SW480 (cell line): ENCODE data around the gene CMPK1.
A peak's percentile ranks its signal among the peaks of the same experiment; 100 is the strongest.
"Not testable (repeated sequence)": the region's sequence is repeated elsewhere in the genome, so short reads cannot be mapped to it uniquely, and the experiment has no call there.

Experiments
- DNase-seq: peaks from one replicate; pipeline ENCODE4 v3.0.0-alpha.2; 2016; ENCODE audit warnings: low spot score

CMPK1 gene

GRCh38 chr1:47338249-47339077 is 4.9 kb downstream of the CMPK1 start:
- no peak for DNase-seq

GRCh38 chr1:47340227-47340626 is 6.6 kb downstream of the CMPK1 start:
- DNase-seq = no peak

GRCh38 chr1:47346979-47347378 is 13.4 kb downstream of the CMPK1 start:
- DNase-seq = not testable (repeated sequence)

- DNase-seq = no peak
These were observed 14.1 kb downstream of the CMPK1 start for GRCh38 chr1:47347735-47348134.

GRCh38 chr1:47348246-47348645 is 14.7 kb downstream of the CMPK1 start:
- no peak for DNase-seq

GRCh38 chr1:47351305-47351704 is 17.7 kb downstream of the CMPK1 start:
- no peak for DNase-seq

GRCh38 chr1:47361380-47361779 is 27.8 kb downstream of the CMPK1 start:
- no peak for DNase-seq

- no peak for DNase-seq
These were observed 29.2 kb downstream of the CMPK1 start for GRCh38 chr1:47362828-47363227.

GRCh38 chr1:47367651-47368050 is 34.1 kb downstream of the CMPK1 start:
- no peak for DNase-seq

- no peak for DNase-seq
These were observed 37.5 kb downstream of the CMPK1 start for GRCh38 chr1:47371016-47371517.

- no peak for DNase-seq
These were observed 40.9 kb downstream of the CMPK1 start for GRCh38 chr1:47374501-47374900.

GRCh38 chr1:47378147-47378546 is 44.6 kb downstream of the CMPK1 start:
- DNase-seq = no peak

- DNase-seq = no peak
These were observed 47.1 kb downstream of the CMPK1 start for GRCh38 chr1:47380699-47381098.

- no peak for DNase-seq
These were observed 48.9 kb downstream of the CMPK1 start for GRCh38 chr1:47382399-47382983.

- no peak for DNase-seq
These were observed 50.5 kb downstream of the CMPK1 start for GRCh38 chr1:47384083-47384482.

- DNase-seq = no peak
These were observed 51.4 kb downstream of the CMPK1 start for GRCh38 chr1:47385020-47385419.

- no peak for DNase-seq
These were observed 52.7 kb downstream of the CMPK1 start for GRCh38 chr1:47386268-47386667.

- DNase-seq = no peak
These were observed 54.7 kb downstream of the CMPK1 start for GRCh38 chr1:47388030-47388890.

- peak; percentile 59 for DNase-seq
These were observed 55.3 kb downstream of the CMPK1 start for GRCh38 chr1:47388891-47389238.

GRCh38 chr1:47389731-47390130 is 56.1 kb downstream of the CMPK1 start:
- no peak for DNase-seq

GRCh38 chr1:47390843-47391242 is 57.3 kb downstream of the CMPK1 start:
- DNase-seq = no peak

- no peak for DNase-seq
These were observed 59.6 kb downstream of the CMPK1 start for GRCh38 chr1:47393141-47393540.

- no peak for DNase-seq
These were observed 61.8 kb downstream of the CMPK1 start for GRCh38 chr1:47395433-47395832.
